HPDE6-E6E7 (cell line): ENCODE results near the gene ANKRD36C.
"Not testable (repeated sequence)": the region's sequence is repeated elsewhere in the genome, so short reads cannot be mapped to it uniquely, and the experiment has no call there.

ENCODE experiments used
- DNase-seq: peaks from one replicate; pipeline ENCODE4 v3.0.0; 2011; ENCODE audit warnings: missing footprints; ENCODE audit errors: extremely low spot score

The ANKRD36C gene

GRCh38 chr2:96008051-96008450 lies 16.4 kb upstream of the ANKRD36C start:
- not testable (repeated sequence) for DNase-seq

- DNase-seq = not testable (repeated sequence)
These were observed 14.6 kb upstream of the ANKRD36C start for GRCh38 chr2:96006248-96006647.

GRCh38 chr2:95992520-95993272 lies 1.1 kb upstream of the ANKRD36C start:
- DNase-seq = not testable (repeated sequence)

- DNase-seq = not testable (repeated sequence)
These were observed 478 bp upstream of the ANKRD36C start for GRCh38 chr2:95992102-95992501.

GRCh38 chr2:95990884-95991283 lies 740 bp downstream of the ANKRD36C start:
- DNase-seq = not testable (repeated sequence)

GRCh38 chr2:95951662-95952061 lies 40.0 kb downstream of the ANKRD36C start:
- not testable (repeated sequence) for DNase-seq

- DNase-seq = not testable (repeated sequence)
These were observed 43.6 kb downstream of the ANKRD36C start for GRCh38 chr2:95948039-95948438.

GRCh38 chr2:95939947-95940346 lies 51.7 kb downstream of the ANKRD36C start:
- DNase-seq = not testable (repeated sequence)

- DNase-seq = not testable (repeated sequence)
These were observed 60.9 kb downstream of the ANKRD36C start for GRCh38 chr2:95930740-95931139.

- DNase-seq = not testable (repeated sequence)
These were observed 74.6 kb downstream of the ANKRD36C start for GRCh38 chr2:95917007-95917406.

- DNase-seq = not testable (repeated sequence)
These were observed 76.5 kb downstream of the ANKRD36C start for GRCh38 chr2:95915131-95915530.

GRCh38 chr2:95911431-95911830 lies 80.2 kb downstream of the ANKRD36C start:
- not testable (repeated sequence) for DNase-seq

- not testable (repeated sequence) for DNase-seq
These were observed 97.2 kb downstream of the ANKRD36C start for GRCh38 chr2:95894443-95894842.

- DNase-seq = not testable (repeated sequence)
These were observed 123.7 kb downstream of the ANKRD36C start for GRCh38 chr2:95867929-95868328.

GRCh38 chr2:95867047-95867677 lies 124.5 kb downstream of the ANKRD36C start:
- not testable (repeated sequence) for DNase-seq

GRCh38 chr2:95862121-95862520 lies 129.5 kb downstream of the ANKRD36C start:
- DNase-seq = not testable (repeated sequence)

- no peak for DNase-seq
These were observed 155.5 kb downstream of the ANKRD36C start for GRCh38 chr2:95836151-95836550.

- DNase-seq = not testable (repeated sequence)
These were observed 157.3 kb downstream of the ANKRD36C start for GRCh38 chr2:95834077-95835013.

- DNase-seq = not testable (repeated sequence)
These were observed 167.4 kb downstream of the ANKRD36C start for GRCh38 chr2:95824218-95824617.

- DNase-seq = not testable (repeated sequence)
These were observed 174.1 kb downstream of the ANKRD36C start for GRCh38 chr2:95817521-95817920.

- DNase-seq = not testable (repeated sequence)
These were observed 178.3 kb downstream of the ANKRD36C start for GRCh38 chr2:95813311-95813710.

GRCh38 chr2:95799892-95800291 lies 191.7 kb downstream of the ANKRD36C start:
- DNase-seq = no peak
